Mesenchymal stem cell (in vitro differentiated cells and primary cell): ENCODE results near the gene CACNA2D3.

Experiments used
- DNase-seq: peaks from one replicate; pipeline ENCODE4 v3.0.0-alpha.2; 2013
- H2AFZ ChIP-seq: one replicate; pipeline ENCODE4 v1.6.1; 2013; ENCODE audit warnings: low read depth, mild to moderate bottlenecking, control low read depth, inconsistent platforms, low read length, moderate library complexity
- H2AK5ac ChIP-seq: 2 replicates; pipeline ENCODE4 v1.6.1; 2013; ENCODE audit warnings: low read length, moderate library complexity, mild to moderate bottlenecking, inconsistent platforms; ENCODE audit not compliant: severe bottlenecking
- H2BK120ac ChIP-seq: one replicate; pipeline ENCODE4 v1.6.1; 2013; ENCODE audit warnings: low read depth, mild to moderate bottlenecking, inconsistent platforms, low read length, moderate library complexity
- H2BK12ac ChIP-seq, 2 experiments: one replicate each; pipeline ENCODE4 v1.6.1; 2013; ENCODE audit warnings: inconsistent platforms in 2 of 2, low read length in 2 of 2, mild to moderate bottlenecking in 2 of 2, moderate library complexity in 2 of 2, control low read depth in 1 of 2
- H2BK15ac ChIP-seq: one replicate; pipeline ENCODE4 v1.6.1; 2013; ENCODE audit warnings: mild to moderate bottlenecking, low read depth, inconsistent platforms; ENCODE audit not compliant: poor library complexity, severe bottlenecking
- H2BK5ac ChIP-seq: 2 replicates; pipeline ENCODE4 v1.6.1; 2013; ENCODE audit warnings: low read depth, mild to moderate bottlenecking, low read length, control low read depth, inconsistent platforms; ENCODE audit not compliant: poor library complexity, severe bottlenecking
- H3K14ac ChIP-seq, 2 experiments: one replicate each; pipeline ENCODE4 v1.6.1; 2013; ENCODE audit warnings: inconsistent platforms in 2 of 2, low read length in 2 of 2, control low read depth in 1 of 2, mild to moderate bottlenecking in 1 of 2, moderate library complexity in 1 of 2
- H3K18ac ChIP-seq, 2 experiments: one replicate each; pipeline ENCODE4 v1.6.1; 2013; ENCODE audit warnings: inconsistent platforms in 2 of 2, low read length in 2 of 2, control low read depth in 1 of 2, low read depth in 1 of 2, mild to moderate bottlenecking in 1 of 2
- H3K23ac ChIP-seq, 2 experiments: one replicate each; pipeline ENCODE4 v1.6.1; 2013; ENCODE audit warnings: inconsistent platforms in 2 of 2, low read length in 2 of 2, mild to moderate bottlenecking in 2 of 2, moderate library complexity in 2 of 2, control low read depth in 1 of 2
- H3K27ac ChIP-seq: 2 replicates; pipeline ENCODE4 v1.5.1; 2013; ENCODE audit warnings: mild to moderate bottlenecking, moderate library complexity, low read length, control low read depth, inconsistent platforms; ENCODE audit not compliant: poor library complexity, severe bottlenecking
- H3K27me3 ChIP-seq, 2 experiments: 2 replicates each; pipeline versions ENCODE4 v1.6.1 to v1.7.0; 2013; ENCODE audit warnings: low read length in 2 of 2, mild to moderate bottlenecking in 2 of 2, moderate library complexity in 2 of 2, control low read depth in 1 of 2, inconsistent platforms in 1 of 2; ENCODE audit not compliant: control insufficient read depth in 1 of 2, insufficient read depth in 1 of 2
- H3K36me3 ChIP-seq, 2 experiments: 2 replicates each; pipeline versions ENCODE4 v1.6.1 to v1.7.0; 2013; ENCODE audit warnings: low read length in 2 of 2, control low read depth in 1 of 2, inconsistent platforms in 1 of 2, low read depth in 1 of 2, mild to moderate bottlenecking in 1 of 2; ENCODE audit not compliant: insufficient read depth in 2 of 2, control insufficient read depth in 1 of 2
- H3K4ac ChIP-seq, 2 experiments: one replicate each; pipeline ENCODE4 v1.6.1; 2013; ENCODE audit warnings: inconsistent platforms in 2 of 2, low read length in 2 of 2, mild to moderate bottlenecking in 2 of 2, moderate library complexity in 2 of 2, control low read depth in 1 of 2, low read depth in 1 of 2
- H3K4me1 ChIP-seq: 2 replicates; pipeline ENCODE4 v1.6.1; 2013; ENCODE audit warnings: low read depth, low read length, control low read depth; ENCODE audit not compliant: control insufficient read depth, insufficient read depth
- H3K4me2 ChIP-seq: 2 replicates; pipeline ENCODE4 v1.6.1; 2013; ENCODE audit warnings: low read length, mild to moderate bottlenecking, inconsistent platforms; ENCODE audit not compliant: poor library complexity, severe bottlenecking
- H3K4me3 ChIP-seq, 2 experiments: 2 replicates each; pipeline versions ENCODE4 v1.5.1 to v1.7.0; 2013; ENCODE audit warnings: low read length in 2 of 2, mild to moderate bottlenecking in 2 of 2, control low read depth in 1 of 2, low read depth in 1 of 2; ENCODE audit not compliant: insufficient read depth in 1 of 2
- H3K79me1 ChIP-seq: replicated peaks from 2 replicates; pipeline ENCODE4 v1.6.1; 2013; ENCODE audit warnings: mild to moderate bottlenecking, control low read depth, low read length, inconsistent platforms; ENCODE audit not compliant: poor library complexity, severe bottlenecking
- H3K9ac ChIP-seq: 2 replicates; pipeline ENCODE4 v1.7.0; 2013; ENCODE audit warnings: mild to moderate bottlenecking, low read length, moderate library complexity
- H3K9me3 ChIP-seq: 2 replicates; pipeline ENCODE4 v1.7.0; 2013; ENCODE audit warnings: mild to moderate bottlenecking, low read length; ENCODE audit not compliant: control insufficient read depth
- H4K8ac ChIP-seq: one replicate; pipeline ENCODE4 v1.6.1; 2013; ENCODE audit warnings: inconsistent platforms, mild to moderate bottlenecking, low read length, moderate library complexity
- H4K91ac ChIP-seq: one replicate; pipeline ENCODE4 v1.6.1; 2013; ENCODE audit warnings: mild to moderate bottlenecking, low read length, inconsistent platforms
- WGBS: methylation state at CpG from one replicate; pipeline ENCODE4 v1.1.7; 2013; ENCODE audit warnings: mixed read lengths; 5-methylcytosine and 5-hydroxymethylcytosine counted together

CACNA2D3 gene

GRCh38 chr3:55007971-55008370, 885.6 kb downstream of the CACNA2D3 start:
- H3K4me3 ChIP-seq: no peak overlapping the region
- peaks cover 4% of the 10 kb centered on the region for H3K4me1 ChIP-seq
- no peak overlapping the region for H2BK12ac ChIP-seq
- H3K9ac ChIP-seq: no peak overlapping the region
- no peak for DNase-seq
- H3K18ac ChIP-seq: no peak overlapping the region
- H3K9me3 ChIP-seq: no peaks in the 10 kb centered on the region
- no peak overlapping the region for H2BK15ac ChIP-seq
- H3K14ac ChIP-seq: no peak overlapping the region
- H3K79me1 ChIP-seq: no peaks in the 10 kb centered on the region
- H3K4ac ChIP-seq: no peak overlapping the region
- H2AFZ ChIP-seq: no peak overlapping the region
- 80% methylated on average over 1 of the region's 1 CpG for WGBS
- H3K36me3 ChIP-seq: no peaks in the 10 kb centered on the region
- H2BK120ac ChIP-seq: no peak overlapping the region
- no peaks in the 10 kb centered on the region for H3K27me3 ChIP-seq
- no peak overlapping the region for H4K91ac ChIP-seq
- no peak overlapping the region for H3K4me2 ChIP-seq
- H3K27ac ChIP-seq: no peak overlapping the region
- no peak overlapping the region for H2AK5ac ChIP-seq
- H4K8ac ChIP-seq: no peak overlapping the region
- H2BK5ac ChIP-seq: no peak overlapping the region
- no peak overlapping the region for H3K23ac ChIP-seq

GRCh38 chr3:55009372-55009771, 887.0 kb downstream of the CACNA2D3 start:
- H4K91ac ChIP-seq: no peak overlapping the region
- H2BK120ac ChIP-seq: no peak overlapping the region
- H3K9ac ChIP-seq: no peak overlapping the region
- no peak for DNase-seq
- H2AK5ac ChIP-seq: peak overlapping the region; percentile 76
- no peaks in the 10 kb centered on the region for H3K27me3 ChIP-seq
- H4K8ac ChIP-seq: no peak overlapping the region
- no peak overlapping the region for H3K23ac ChIP-seq
- no peak overlapping the region for H2BK15ac ChIP-seq
- no peak overlapping the region for H3K27ac ChIP-seq
- no peak overlapping the region for H2BK12ac ChIP-seq
- no peak overlapping the region for H3K4me2 ChIP-seq
- no peak overlapping the region for H2AFZ ChIP-seq
- H3K14ac ChIP-seq: no peak overlapping the region
- H3K4ac ChIP-seq: no peak overlapping the region
- H3K79me1 ChIP-seq: no peaks in the 10 kb centered on the region
- no peak overlapping the region for H3K18ac ChIP-seq
- H2BK5ac ChIP-seq: no peak overlapping the region
- peaks cover 9% of the 10 kb centered on the region for H3K4me1 ChIP-seq
- no peaks in the 10 kb centered on the region for H3K36me3 ChIP-seq
- 88% methylated on average over 4 of the region's 4 CpGs for WGBS
- H3K4me3 ChIP-seq: no peak overlapping the region
- H3K9me3 ChIP-seq: no peaks in the 10 kb centered on the region

GRCh38 chr3:55012091-55012490, 889.7 kb downstream of the CACNA2D3 start:
- Histone ChIP-seq H2AFZ (no peak overlapping the region), H4K8ac (no peak overlapping the region), H3K79me1 (no peaks in the 10 kb centered on the region), H3K4ac (no peak overlapping the region), H3K27ac (no peak overlapping the region), H2BK120ac (no peak overlapping the region), H3K9me3 (no peaks in the 10 kb centered on the region), H2BK12ac (no peak overlapping the region), H3K9ac (no peak overlapping the region), H4K91ac (no peak overlapping the region), H3K23ac (no peak overlapping the region), H3K4me2 (no peak overlapping the region), H2BK15ac (no peak overlapping the region), H3K36me3 (no peaks in the 10 kb centered on the region), H2AK5ac (peak overlapping the region; percentile 73), H3K4me1 (peaks cover 10% of the 10 kb centered on the region), H3K27me3 (no peaks in the 10 kb centered on the region), H3K18ac (no peak overlapping the region), H3K14ac (no peak overlapping the region), H2BK5ac (no peak overlapping the region), H3K4me3 (no peak overlapping the region)
- DNase-seq: no peak
- WGBS: 100% methylated on average over 3 of the region's 4 CpGs

GRCh38 chr3:55013145-55013925, 891.0 kb downstream of the CACNA2D3 start:
- 82% methylated on average over 4 of the region's 5 CpGs for WGBS

More at GRCh38 chr3:55013145-55013925, 891.0 kb downstream of the CACNA2D3 start:
- Histone ChIP-seq H4K91ac (no peak overlapping the region), H2AFZ (no peak overlapping the region), H4K8ac (no peak overlapping the region), H3K27me3 (no peaks in the 10 kb centered on the region), H3K23ac (no peak overlapping the region), H2BK12ac (no peak overlapping the region), H3K36me3 (no peaks in the 10 kb centered on the region), H3K9me3 (no peaks in the 10 kb centered on the region), H3K9ac (no peak overlapping the region), H3K14ac (no peak overlapping the region), H3K4me3 (no peak overlapping the region), H3K4me2 (no peak overlapping the region), H2BK15ac (no peak overlapping the region), H3K79me1 (no peaks in the 10 kb centered on the region), H3K4ac (no peak overlapping the region), H3K18ac (no peak overlapping the region), H2BK120ac (no peak overlapping the region), H2BK5ac (no peak overlapping the region), H3K4me1 (peaks cover 10% of the 10 kb centered on the region), H3K27ac (no peak overlapping the region), H2AK5ac (no peak overlapping the region)
- DNase-seq: peak; percentile 33
